Measurements from ENCODE around the gene MGAT4D. TPM values are rescaled to one million over a fixed set of nuclear protein-coding genes. Genes with fewer than 3 reads are reported as not detected.
"Not testable (repeated sequence)": the region's sequence is repeated elsewhere in the genome, so short reads cannot be mapped to it uniquely, and the experiment has no call there.

Gene MGAT4D
- total RNA-seq, 2 experiments from 2014 or later, result not detected

- TF ChIP-seq CTCF (IDR thresholded peaks at IDR 0.05), result peak; percentile 23
- H3K4me1 Mint-ChIP-seq (ENCODE audit: low read depth), result no peaks in the 10 kb centered on the region
- Histone ChIP-seq H3K4me1 (ENCODE audit: insufficient read depth, low read length) (peaks cover 11% of the 10 kb centered on the region), H3K4me3 (ENCODE audit: low read length) (peak within 1 kb of the TSS; percentile 56), H3K9me3 (ENCODE audit: control insufficient read depth in 1 of 2, insufficient read depth in 1 of 2, low read length in 2 of 2) (peaks cover 0 to 9% of the 10 kb centered on the region in 2 experiments), H3K27me3 (ENCODE audit: control insufficient read depth in 1 of 2, insufficient read depth in 2 of 2, low read length in 2 of 2) (peaks cover 13 to 41% of the 10 kb centered on the region in 2 experiments), H3K27ac (ENCODE audit: low read depth in 1 of 2, low read length in 2 of 2) (no peak within 1 kb of the TSS), H3K36me3 (ENCODE audit: insufficient read depth, low read length) (no peaks in the 10 kb centered on the region)
- DNase-seq (peak in 13 of 14 experiments; percentile 1 to 55 (median 13)), ATAC-seq (ENCODE audit: poor library complexity) (peak; percentile 60)
- intact Hi-C loops (cut with DNase I, micrococcal nuclease), result no loop called here
- no peaks in the 10 kb centered on the region for H3K36me3 Mint-ChIP-seq (ENCODE audit: low read depth)
- POLR2A ChIA-PET, result interaction anchor here (0.7 kb wide), 1 partner anchor 55 kb away, joined by 3 read pairs; no protein-coding TSS in a partner anchor
- peak within 1 kb of the TSS; percentile 73 for H3K4me3 Mint-ChIP-seq
- peaks cover 70% of the 10 kb centered on the region for H3K27me3 Mint-ChIP-seq
- no peaks in the 10 kb centered on the region for H3K9me3 Mint-ChIP-seq
- CTCF ChIA-PET, result no interaction called here
- no peak within 1 kb of the TSS for H3K27ac Mint-ChIP-seq
Measured at GRCh38 chr4:140427106-140427918, 70.8 kb downstream of the MGAT4D start, which contains the start of gene CLGN. TSS of gene CLGN (minus strand) at chr4:140427648. CDS start at chr4:140413078, 14,570 bp downstream.

DNA sequence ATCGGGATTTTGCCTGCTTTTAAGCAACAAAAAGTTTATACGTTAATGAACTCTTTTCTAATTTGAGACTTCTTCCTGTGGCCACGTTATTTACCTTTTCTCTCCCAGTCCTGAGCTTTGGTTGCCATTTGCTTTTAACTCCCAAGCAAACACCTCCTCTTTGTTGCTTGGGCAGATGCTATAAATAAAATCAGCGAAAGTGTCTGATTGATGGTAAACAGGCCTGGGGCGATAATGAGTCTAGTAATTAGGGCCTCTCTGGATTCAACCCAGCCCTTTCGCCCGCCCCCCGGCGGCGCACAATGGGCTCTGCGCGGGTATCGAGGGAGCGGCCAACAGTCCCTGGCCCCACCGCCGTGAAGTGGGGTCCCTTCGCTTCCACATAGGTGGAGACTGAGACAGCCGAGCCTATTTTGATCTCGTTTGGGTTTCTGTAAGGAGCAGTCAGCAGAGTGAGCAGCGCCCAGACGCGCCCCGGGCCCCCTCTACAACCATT lies 71.4 kb downstream of the MGAT4D start:
- H3K4me3 ChIP-seq (ENCODE audit: low read length), result peak overlapping the region; percentile 56
- no peaks in the 10 kb centered on the region for H3K36me3 Mint-ChIP-seq (ENCODE audit: low read depth)
- H3K4me1 ChIP-seq (ENCODE audit: insufficient read depth, low read length), result peaks cover 11% of the 10 kb centered on the region
- H3K27ac ChIP-seq (ENCODE audit: low read depth in 1 of 2, low read length in 2 of 2), result no peak overlapping the region
- intact Hi-C loops (cut with DNase I, micrococcal nuclease), result no loop called here
- TF ChIP-seq CTCF (IDR thresholded peaks at IDR 0.05), result no peak
- no peaks in the 10 kb centered on the region for H3K4me1 Mint-ChIP-seq (ENCODE audit: low read depth)
- no peaks in the 10 kb centered on the region for H3K9me3 Mint-ChIP-seq
- H3K27me3 ChIP-seq (ENCODE audit: control insufficient read depth in 1 of 2, insufficient read depth in 2 of 2, low read length in 2 of 2), result peaks cover 13 to 41% of the 10 kb centered on the region in 2 experiments
- H3K9me3 ChIP-seq (ENCODE audit: control insufficient read depth in 1 of 2, insufficient read depth in 1 of 2, low read length in 2 of 2), result peaks cover 0 to 9% of the 10 kb centered on the region in 2 experiments
- ATAC-seq (ENCODE audit: poor library complexity) (no peak), DNase-seq (peak in 2 of 14 experiments; percentile 1 to 11)
- no peak overlapping the region for H3K27ac Mint-ChIP-seq
- H3K36me3 ChIP-seq (ENCODE audit: insufficient read depth, low read length), result no peaks in the 10 kb centered on the region
- H3K4me3 Mint-ChIP-seq, result peak overlapping the region; percentile 47
- CTCF ChIA-PET, result interaction anchor here (0.6 kb wide), 1 partner anchor 1231 kb away, joined by 3 read pairs; no protein-coding TSS in a partner anchor
- POLR2A ChIA-PET, result interaction anchor here (0.7 kb wide), 1 partner anchor 54 kb away, joined by 3 read pairs; no protein-coding TSS in a partner anchor
- H3K27me3 Mint-ChIP-seq, result peaks cover 68% of the 10 kb centered on the region

DNA sequence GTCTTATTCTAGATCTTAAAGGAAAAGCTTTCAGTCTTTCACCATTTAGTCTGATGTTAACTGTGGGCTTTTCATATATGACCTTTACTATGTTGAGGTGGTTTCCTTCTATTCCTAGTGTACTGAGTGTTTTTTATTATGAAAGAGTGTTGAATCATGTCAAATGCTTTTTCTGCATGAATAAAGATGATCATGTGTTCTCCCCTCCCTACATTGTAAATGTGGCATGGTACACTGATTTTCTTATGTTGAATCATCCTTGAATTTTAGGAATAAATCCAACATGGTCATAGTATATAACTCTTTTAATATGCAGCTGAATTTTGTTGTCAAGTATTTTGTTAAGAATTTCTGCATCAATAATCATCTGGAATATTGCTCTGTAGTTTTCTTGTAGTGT lies 75.0 kb downstream of the MGAT4D start:
- H3K4me1 Mint-ChIP-seq (ENCODE audit: low read depth), result no peaks in the 10 kb centered on the region
- intact Hi-C loops (cut with DNase I, micrococcal nuclease), result no loop called here

GRCh38 chr4:140413130-140413969 lies 84.7 kb downstream of the MGAT4D start:
- ATAC-seq (ENCODE audit: poor library complexity); H3K4me1 Mint-ChIP-seq (ENCODE audit: low read depth); intact Hi-C loops (cut with DNase I, micrococcal nuclease); H3K27ac ChIP-seq (ENCODE audit: low read depth in 1 of 2, low read length in 2 of 2); H3K4me3 ChIP-seq (ENCODE audit: low read length); DNase-seq; H3K27ac Mint-ChIP-seq; CTCF ChIA-PET; POLR2A ChIA-PET; H3K36me3 Mint-ChIP-seq (ENCODE audit: low read depth); H3K27me3 ChIP-seq (ENCODE audit: control insufficient read depth in 1 of 2, insufficient read depth in 2 of 2, low read length in 2 of 2); H3K9me3 Mint-ChIP-seq; H3K36me3 ChIP-seq (ENCODE audit: insufficient read depth, low read length); H3K9me3 ChIP-seq (ENCODE audit: control insufficient read depth in 1 of 2, insufficient read depth in 1 of 2, low read length in 2 of 2); H3K4me3 Mint-ChIP-seq; H3K4me1 ChIP-seq (ENCODE audit: insufficient read depth, low read length): not testable (repeated sequence)
- peaks cover 28% of the 10 kb centered on the region for H3K27me3 Mint-ChIP-seq

More for the DNA sequence above, 75.0 kb downstream of the MGAT4D start:
- TF ChIP-seq CTCF (IDR thresholded peaks at IDR 0.05), result no peak
- ChIA-PET CTCF (no interaction called here), POLR2A (no interaction called here)
- H3K27me3 ChIP-seq (ENCODE audit: control insufficient read depth in 1 of 2, insufficient read depth in 2 of 2, low read length in 2 of 2), result peaks cover 13 to 34% of the 10 kb centered on the region in 2 experiments
- H3K36me3 Mint-ChIP-seq (ENCODE audit: low read depth), result no peaks in the 10 kb centered on the region
- no peak overlapping the region for H3K4me3 ChIP-seq (ENCODE audit: low read length)
- no peak overlapping the region for H3K27ac Mint-ChIP-seq
- DNase-seq (no peak), ATAC-seq (ENCODE audit: poor library complexity) (no peak)
- no peaks in the 10 kb centered on the region for H3K9me3 Mint-ChIP-seq
- no peak overlapping the region for H3K27ac ChIP-seq (ENCODE audit: low read depth in 1 of 2, low read length in 2 of 2)
- H3K4me3 Mint-ChIP-seq, result no peak overlapping the region
- peaks cover 51% of the 10 kb centered on the region for H3K27me3 Mint-ChIP-seq
- H3K36me3 ChIP-seq (ENCODE audit: insufficient read depth, low read length), result no peaks in the 10 kb centered on the region
- H3K4me1 ChIP-seq (ENCODE audit: insufficient read depth, low read length), result peaks cover 11% of the 10 kb centered on the region
- peaks cover 0 to 9% of the 10 kb centered on the region in 2 experiments for H3K9me3 ChIP-seq (ENCODE audit: control insufficient read depth in 1 of 2, insufficient read depth in 1 of 2, low read length in 2 of 2)

Data from CD4-positive, alpha-beta T cell (primary cell).